Keratinocyte (primary cell): ENCODE measurements around the gene NCAM2. TPM values are rescaled to one million over a fixed set of nuclear protein-coding genes. Genes with fewer than 3 reads are reported as not detected.
A peak's percentile ranks its signal among the peaks of the same experiment; 100 is the strongest.

Experiments
- DNase-seq: peaks from one replicate; pipeline ENCODE4 v3.0.0-alpha.2; 2011; ENCODE audit warnings: low read depth, missing footprints, low spot score
- FAIRE-seq: peaks from 2 replicates; lab custom pipeline; 2011; peaks lifted over from hg19 to GRCh38; lab: Jason Lieb, UNC
- H2AFZ ChIP-seq: 2 replicates; pipeline ENCODE4 v1.6.0; 2012; ENCODE audit warnings: low read length, control low read depth, inconsistent platforms; ENCODE audit not compliant: control insufficient read depth
- H3K27ac ChIP-seq: 2 replicates; pipeline ENCODE4 v1.5.1; 2011; ENCODE audit warnings: low read length; ENCODE audit not compliant: control insufficient read depth, insufficient read depth
- H3K27me3 ChIP-seq: 3 replicates; pipeline ENCODE4 v1.6.0; 2011; ENCODE audit warnings: low read length; ENCODE audit not compliant: control insufficient read depth, insufficient read depth; ENCODE audit errors: extremely low read depth
- H3K36me3 ChIP-seq, 2 experiments: 2 replicates in 1 of 2; 3 replicates in 1 of 2; pipeline ENCODE4 v1.5.1; 2011; ENCODE audit warnings: low read length in 2 of 2, mild to moderate bottlenecking in 1 of 2; ENCODE audit not compliant: control insufficient read depth in 2 of 2, insufficient read depth in 2 of 2; ENCODE audit errors: extremely low read depth in 1 of 2
- H3K4me1 ChIP-seq: 3 replicates; pipeline ENCODE4 v1.5.1; 2011; ENCODE audit warnings: low read length; ENCODE audit not compliant: control insufficient read depth, insufficient read depth; ENCODE audit errors: extremely low read depth
- H3K4me2 ChIP-seq: 3 replicates; pipeline ENCODE4 v1.6.0; 2011; ENCODE audit warnings: low read depth, low read length; ENCODE audit not compliant: control insufficient read depth, insufficient read depth; ENCODE audit errors: extremely low read depth
- H3K4me3 ChIP-seq, 3 experiments: fragments of 200-600 bp in 1 of 3; sonication (generic) in 1 of 3; 2 replicates in 2 of 3; 3 replicates in 1 of 3; pipeline ENCODE4 v1.5.1; 2011 to 2016; ENCODE audit warnings: low read length in 3 of 3, mild to moderate bottlenecking in 3 of 3, control low read depth in 2 of 3, inconsistent platforms in 1 of 3, low read depth in 1 of 3, mixed read lengths in 1 of 3, mixed run types in 1 of 3, moderate library complexity in 1 of 3; ENCODE audit not compliant: control insufficient read depth in 2 of 3, insufficient read depth in 2 of 3; ENCODE audit errors: extremely low read depth in 1 of 3
- H3K79me2 ChIP-seq: 2 replicates; pipeline ENCODE4 v1.6.0; 2012; ENCODE audit warnings: low read length; ENCODE audit not compliant: control insufficient read depth, insufficient read depth
- H3K9ac ChIP-seq: 3 replicates; pipeline ENCODE4 v1.6.0; 2011; ENCODE audit warnings: low read length; ENCODE audit not compliant: control insufficient read depth, insufficient read depth; ENCODE audit errors: extremely low read depth
- H3K9me1 ChIP-seq: 3 replicates; pipeline ENCODE4 v1.6.0; 2011; ENCODE audit warnings: low read length; ENCODE audit not compliant: control insufficient read depth, insufficient read depth; ENCODE audit errors: extremely low read depth
- H3K9me3 ChIP-seq: 2 replicates; pipeline ENCODE4 v1.5.1; 2012; ENCODE audit warnings: low read depth, low read length; ENCODE audit not compliant: control insufficient read depth
- H4K20me1 ChIP-seq: 3 replicates; pipeline ENCODE4 v1.6.0; 2011; ENCODE audit warnings: low read length; ENCODE audit not compliant: control insufficient read depth, insufficient read depth; ENCODE audit errors: extremely low read depth
- CTCF ChIP-seq, 3 experiments: IDR thresholded peaks in 1 of 3; conservative IDR thresholded peaks in 1 of 3; optimal IDR thresholded peaks in 1 of 3; 2 replicates in 2 of 3; 3 replicates in 1 of 3; pipeline versions ENCODE3 to v1.5.1; 2011; ENCODE audit warnings: low read length in 3 of 3, mild to moderate bottlenecking in 3 of 3, moderate library complexity in 2 of 3, control low read depth in 1 of 3, inconsistent platforms in 1 of 3; ENCODE audit not compliant: insufficient read depth in 2 of 3; ENCODE audit errors: extremely low read depth in 1 of 3
- EZH2 ChIP-seq: IDR thresholded peaks from one replicate; pipeline ENCODE4 v1.6.1; 2012; ENCODE audit warnings: inconsistent platforms, mild to moderate bottlenecking, low read length, moderate library complexity
- dilution Hi-C: fragments of 300-500 bp; cut with MboI; formaldehyde crosslinking; loops from one replicate; pipeline ENCODE4 v1.7.0; 2020; ENCODE audit warnings: low sequenced_read_pairs; ENCODE audit not compliant: extremely low pct_ligation_motif_present
- polyA plus RNA-seq, 5 experiments: library from polyadenylated mRNA; depleted of rRNA in 3 of 5; stranded (reverse) in 3 of 5; stranded (forward) in 1 of 5; unstranded in 1 of 5; fragments of >200 nt; gene quantifications; 1 replicate in 1 of 5; 2 replicates in 3 of 5; 3 replicates in 1 of 5; pipeline versions ENCODE4 v1.2.1 to v1.2.3, GENCODE V29; 2011 to 2012; ENCODE audit warnings: missing spikeins in 2 of 5, low read depth in 1 of 5, low replicate concordance in 1 of 5

Gene NCAM2
- polyA plus RNA-seq, 1 donor (not counting 4 experiments of a cell fraction or from before 2014, with no cell fraction given): 0.16 TPM

GRCh38 chr21:20970691-20971090 is 27.5 kb upstream of the NCAM2 start:
- no peaks in the 10 kb centered on the region for H3K9me3 ChIP-seq
- H2AFZ ChIP-seq: no peak overlapping the region
- FAIRE-seq: no peak
- H3K9ac ChIP-seq: no peak overlapping the region
- H3K27me3 ChIP-seq: no peaks in the 10 kb centered on the region
- no peak overlapping the region for H3K4me3 ChIP-seq
- H3K36me3 ChIP-seq: no peaks in the 10 kb centered on the region
- H3K27ac ChIP-seq: no peak overlapping the region
- H3K4me2 ChIP-seq: no peak overlapping the region
- H3K4me1 ChIP-seq: no peaks in the 10 kb centered on the region
- H3K79me2 ChIP-seq: no peaks in the 10 kb centered on the region
- dilution Hi-C loops: no loop called here
- no peaks in the 10 kb centered on the region for H3K9me1 ChIP-seq
- TF ChIP-seq EZH2 (no peak), CTCF (optimal IDR thresholded peaks at IDR 0.05 in 1 of 3, IDR thresholded peaks at IDR 0.05 in 1 of 3, conservative IDR thresholded peaks at IDR 0.05 in 1 of 3; ENCODE audit: extremely low read depth in 1 of 3, insufficient read depth in 2 of 3, low read length in 3 of 3) (no peak)
- no peak for DNase-seq
- no peaks in the 10 kb centered on the region for H4K20me1 ChIP-seq

GRCh38 chr21:20971296-20971921 is 26.8 kb upstream of the NCAM2 start:
- FAIRE-seq: no peak
- no peaks in the 10 kb centered on the region for H3K27me3 ChIP-seq
- no peaks in the 10 kb centered on the region for H3K9me1 ChIP-seq
- no peak overlapping the region for H3K9ac ChIP-seq
- no peak overlapping the region for H3K4me3 ChIP-seq
- H3K27ac ChIP-seq: no peak overlapping the region
- dilution Hi-C loops: no loop called here
- no peaks in the 10 kb centered on the region for H3K36me3 ChIP-seq
- H3K79me2 ChIP-seq: no peaks in the 10 kb centered on the region
- no peaks in the 10 kb centered on the region for H4K20me1 ChIP-seq
- H3K4me2 ChIP-seq: no peak overlapping the region
- no peak for TF ChIP-seq EZH2
- peak; percentile 23 to 37 (median 34) for TF ChIP-seq CTCF (optimal IDR thresholded peaks at IDR 0.05 in 1 of 3, IDR thresholded peaks at IDR 0.05 in 1 of 3, conservative IDR thresholded peaks at IDR 0.05 in 1 of 3; ENCODE audit: extremely low read depth in 1 of 3, insufficient read depth in 2 of 3, low read length in 3 of 3)
- no peaks in the 10 kb centered on the region for H3K4me1 ChIP-seq
- DNase-seq: no peak
- H3K9me3 ChIP-seq: no peaks in the 10 kb centered on the region
- H2AFZ ChIP-seq: no peak overlapping the region
